IMR-90 (cell line): ENCODE results near the gene CLCA1.

Experiments used
- CEBPB ChIP-seq: IDR thresholded peaks from 2 replicates; pipeline ENCODE4 v1.6.1; 2012; ENCODE audit warnings: low read depth, low read length, improper control_type of control experiment
- MXI1 ChIP-seq: IDR thresholded peaks from 2 replicates; pipeline ENCODE4 v1.6.1; 2012; ENCODE audit warnings: low read depth, mild to moderate bottlenecking, low read length, moderate library complexity, borderline replicate concordance
- RAD21 ChIP-seq: IDR thresholded peaks from 2 replicates; pipeline ENCODE4 v1.6.1; 2012; ENCODE audit warnings: low read length, improper control_type of control experiment
- RCOR1 ChIP-seq: IDR thresholded peaks from 2 replicates; pipeline ENCODE4 v1.6.1; 2012; ENCODE audit warnings: mild to moderate bottlenecking, low read length, improper control_type of control experiment; ENCODE audit not compliant: insufficient replicate concordance
- RFX5 ChIP-seq: IDR thresholded peaks from 2 replicates; pipeline ENCODE4 v1.8.0; 2012; ENCODE audit warnings: low read depth, mild to moderate bottlenecking, low read length, moderate library complexity
- TF ChIP-seq, protein P1 (sequence below): conservative IDR thresholded peaks from 2 replicates; pipeline ENCODE4 v1.5.1; 2012; ENCODE audit warnings: mild to moderate bottlenecking, low read depth, low read length, improper control_type of control experiment
- TF ChIP-seq, protein P2 (sequence below): fragments of 150-350 bp; IDR thresholded peaks from 2 replicates; pipeline ENCODE4 v1.6.1; 2016; ENCODE audit warnings: low read depth, mild to moderate bottlenecking, low read length, moderate library complexity, borderline replicate concordance

DNA sequence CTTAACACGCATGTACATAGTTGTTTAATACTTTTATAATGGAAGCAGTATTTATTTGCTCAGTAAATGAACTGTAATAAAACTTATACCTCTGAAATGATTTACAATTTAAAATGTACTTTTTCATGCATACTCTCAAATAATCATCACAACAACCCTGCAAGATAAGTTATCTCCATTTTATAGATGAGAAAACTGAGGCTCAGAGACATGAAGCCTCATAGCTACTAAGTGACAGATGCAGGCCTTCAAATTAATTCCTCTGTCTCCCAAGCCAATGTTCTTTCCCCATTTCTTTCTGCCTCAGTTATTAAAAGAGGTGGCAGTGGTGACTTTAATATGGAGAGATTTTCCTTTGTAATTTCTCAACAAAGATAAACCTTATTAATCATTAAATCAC, 19.6 kb upstream of the CLCA1 start:
- TF ChIP-seq RFX5 (no peak), MXI1 (no peak), CEBPB (no peak), RCOR1 (no peak), RAD21 (no peak)
- TF ChIP-seq, protein P1, sequence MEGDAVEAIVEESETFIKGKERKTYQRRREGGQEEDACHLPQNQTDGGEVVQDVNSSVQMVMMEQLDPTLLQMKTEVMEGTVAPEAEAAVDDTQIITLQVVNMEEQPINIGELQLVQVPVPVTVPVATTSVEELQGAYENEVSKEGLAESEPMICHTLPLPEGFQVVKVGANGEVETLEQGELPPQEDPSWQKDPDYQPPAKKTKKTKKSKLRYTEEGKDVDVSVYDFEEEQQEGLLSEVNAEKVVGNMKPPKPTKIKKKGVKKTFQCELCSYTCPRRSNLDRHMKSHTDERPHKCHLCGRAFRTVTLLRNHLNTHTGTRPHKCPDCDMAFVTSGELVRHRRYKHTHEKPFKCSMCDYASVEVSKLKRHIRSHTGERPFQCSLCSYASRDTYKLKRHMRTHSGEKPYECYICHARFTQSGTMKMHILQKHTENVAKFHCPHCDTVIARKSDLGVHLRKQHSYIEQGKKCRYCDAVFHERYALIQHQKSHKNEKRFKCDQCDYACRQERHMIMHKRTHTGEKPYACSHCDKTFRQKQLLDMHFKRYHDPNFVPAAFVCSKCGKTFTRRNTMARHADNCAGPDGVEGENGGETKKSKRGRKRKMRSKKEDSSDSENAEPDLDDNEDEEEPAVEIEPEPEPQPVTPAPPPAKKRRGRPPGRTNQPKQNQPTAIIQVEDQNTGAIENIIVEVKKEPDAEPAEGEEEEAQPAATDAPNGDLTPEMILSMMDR, result no peak
- TF ChIP-seq, protein P2, sequence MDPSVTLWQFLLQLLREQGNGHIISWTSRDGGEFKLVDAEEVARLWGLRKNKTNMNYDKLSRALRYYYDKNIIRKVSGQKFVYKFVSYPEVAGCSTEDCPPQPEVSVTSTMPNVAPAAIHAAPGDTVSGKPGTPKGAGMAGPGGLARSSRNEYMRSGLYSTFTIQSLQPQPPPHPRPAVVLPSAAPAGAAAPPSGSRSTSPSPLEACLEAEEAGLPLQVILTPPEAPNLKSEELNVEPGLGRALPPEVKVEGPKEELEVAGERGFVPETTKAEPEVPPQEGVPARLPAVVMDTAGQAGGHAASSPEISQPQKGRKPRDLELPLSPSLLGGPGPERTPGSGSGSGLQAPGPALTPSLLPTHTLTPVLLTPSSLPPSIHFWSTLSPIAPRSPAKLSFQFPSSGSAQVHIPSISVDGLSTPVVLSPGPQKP, result no peak
